WTC11 (cell line): Measurements from ENCODE around the gene PDLIM7. TPM values are rescaled to one million over a fixed set of nuclear protein-coding genes. Genes with fewer than 3 reads are reported as not detected.

Experiments used
- ELF4 ChIP-seq: sonication (generic); formaldehyde crosslinking; IDR thresholded peaks from 2 replicates; pipeline ENCODE4 v1.8.1; 2022; ENCODE audit warnings: low read depth, mild to moderate bottlenecking, moderate library complexity, missing genetic modification reagents
- FOXJ3 ChIP-seq: sonication (generic); formaldehyde crosslinking; IDR thresholded peaks from 2 replicates; pipeline ENCODE4 v1.9.0; 2021; ENCODE audit warnings: missing genetic modification reagents, mild to moderate bottlenecking, borderline replicate concordance
- HMGA2 ChIP-seq: fragments of 250-450 bp; sonication (Bioruptor Pico); IDR thresholded peaks from 2 replicates; pipeline ENCODE4 v1.4.0; 2021; ENCODE audit warnings: mild to moderate bottlenecking, moderate library complexity
- HMGXB4 ChIP-seq: sonication (generic); formaldehyde crosslinking; IDR thresholded peaks from 2 replicates; pipeline ENCODE4 v1.8.1; 2023; ENCODE audit warnings: mild to moderate bottlenecking, moderate library complexity, missing genetic modification reagents
- JAZF1 ChIP-seq: fragments of 250-450 bp; sonication (Bioruptor Pico); IDR thresholded peaks from 2 replicates; pipeline ENCODE4 v1.9.0; 2021; ENCODE audit warnings: moderate library complexity, mild to moderate bottlenecking, inconsistent platforms
- MAX ChIP-seq: sonication (generic); formaldehyde crosslinking; IDR thresholded peaks from 2 replicates; pipeline ENCODE4 v1.8.0; 2022; ENCODE audit warnings: mild to moderate bottlenecking, missing genetic modification reagents
- NFE2L1 ChIP-seq: sonication (generic); formaldehyde crosslinking; IDR thresholded peaks from 2 replicates; pipeline ENCODE4 v1.8.1; 2023; ENCODE audit warnings: missing genetic modification reagents
- NR3C1 ChIP-seq: sonication (generic); formaldehyde crosslinking; conservative IDR thresholded peaks from 2 replicates; pipeline ENCODE4 v1.8.1; 2023; ENCODE audit warnings: low read depth, mild to moderate bottlenecking, missing genetic modification reagents
- OVOL2 ChIP-seq: fragments of 250-450 bp; sonication (Bioruptor Pico); IDR thresholded peaks from 2 replicates; pipeline ENCODE4 v1.9.0; 2021; ENCODE audit warnings: mild to moderate bottlenecking, borderline replicate concordance
- RORB ChIP-seq: fragments of 250-450 bp; sonication (Bioruptor Pico); IDR thresholded peaks from 2 replicates; pipeline ENCODE4 v1.9.0; 2021; ENCODE audit warnings: mild to moderate bottlenecking
- SMAD3 ChIP-seq: sonication (generic); formaldehyde crosslinking; IDR thresholded peaks from 2 replicates; pipeline ENCODE4 v1.8.0; 2022; ENCODE audit warnings: missing genetic modification reagents, mild to moderate bottlenecking, borderline replicate concordance
- SOX15 ChIP-seq: fragments of 250-450 bp; sonication (Bioruptor Pico); IDR thresholded peaks from 2 replicates; pipeline ENCODE4 v1.9.0; 2021; ENCODE audit warnings: mild to moderate bottlenecking
- SP1 ChIP-seq: sonication (generic); formaldehyde crosslinking; conservative IDR thresholded peaks from 2 replicates; pipeline ENCODE4 v1.8.1; 2022; ENCODE audit warnings: missing genetic modification reagents
- STAT6 ChIP-seq: sonication (generic); formaldehyde crosslinking; conservative IDR thresholded peaks from 2 replicates; pipeline ENCODE4 v1.8.1; 2023; ENCODE audit warnings: mild to moderate bottlenecking, low read depth, missing genetic modification reagents, moderate library complexity
- TP53 ChIP-seq: sonication (generic); formaldehyde crosslinking; IDR thresholded peaks from 2 replicates; pipeline ENCODE4 v1.8.1; 2023; ENCODE audit warnings: mild to moderate bottlenecking, missing genetic modification reagents
- ZNF121 ChIP-seq: sonication (generic); formaldehyde crosslinking; IDR thresholded peaks from 2 replicates; pipeline ENCODE4 v1.8.0; 2023; ENCODE audit warnings: missing genetic modification reagents
- ZNF138 ChIP-seq: sonication (generic); formaldehyde crosslinking; conservative IDR thresholded peaks from 2 replicates; pipeline ENCODE4 v1.8.1; 2022; ENCODE audit warnings: mild to moderate bottlenecking, moderate library complexity, missing genetic modification reagents
- ZNF219 ChIP-seq: sonication (generic); formaldehyde crosslinking; IDR thresholded peaks from 2 replicates; pipeline ENCODE4 v1.8.0; 2023; ENCODE audit warnings: missing genetic modification reagents, mild to moderate bottlenecking, borderline replicate concordance
- ZNF396 ChIP-seq: fragments of 250-450 bp; sonication (Bioruptor Pico); IDR thresholded peaks from 2 replicates; pipeline ENCODE4 v1.8.0; 2021; ENCODE audit warnings: mild to moderate bottlenecking, moderate library complexity, borderline replicate concordance
- ZNF532 ChIP-seq: fragments of 250-450 bp; sonication (Bioruptor Pico); IDR thresholded peaks from 2 replicates; pipeline ENCODE4 v1.9.0; 2021; ENCODE audit warnings: mild to moderate bottlenecking, borderline replicate concordance
- ZNF671 ChIP-seq: fragments of 250-450 bp; sonication (Bioruptor Pico); IDR thresholded peaks from 2 replicates; pipeline ENCODE4 v1.8.0; 2021; ENCODE audit warnings: mild to moderate bottlenecking
- total RNA-seq: library from RNA; stranded (reverse); gene quantifications from 3 replicates; pipeline ENCODE4 v1.2.3, GENCODE V29; 2021
- TF ChIP-seq, protein P1 (sequence below): fragments of 250-450 bp; sonication (Bioruptor Pico); IDR thresholded peaks from 2 replicates; pipeline ENCODE4 v1.9.0; 2021; ENCODE audit warnings: mild to moderate bottlenecking
- TF ChIP-seq, protein P2 (sequence below): sonication (generic); formaldehyde crosslinking; IDR thresholded peaks from 2 replicates; pipeline ENCODE4 v1.8.1; 2022; ENCODE audit warnings: low read depth, missing genetic modification reagents, borderline replicate concordance
- TF ChIP-seq, protein P3 (sequence below): sonication (generic); formaldehyde crosslinking; IDR thresholded peaks from 2 replicates; pipeline ENCODE4 v1.8.1; 2023; ENCODE audit warnings: mild to moderate bottlenecking, missing genetic modification reagents, moderate library complexity

PDLIM7 gene
- total RNA-seq, 1 experiment from 2014 or later: 142 TPM

GRCh38 chr5:177455036-177455660, 42.3 kb downstream of the PDLIM7 start (continued):
- peak; percentile 86; the same call in 1 of the 2 replicates for TF ChIP-seq ELF4
- TF ChIP-seq JAZF1 (CRISPR knock-in tag): no peak
- TF ChIP-seq HMGXB4 (CRISPR knock-in tag): peak; percentile 99
- TF ChIP-seq, protein P1, sequence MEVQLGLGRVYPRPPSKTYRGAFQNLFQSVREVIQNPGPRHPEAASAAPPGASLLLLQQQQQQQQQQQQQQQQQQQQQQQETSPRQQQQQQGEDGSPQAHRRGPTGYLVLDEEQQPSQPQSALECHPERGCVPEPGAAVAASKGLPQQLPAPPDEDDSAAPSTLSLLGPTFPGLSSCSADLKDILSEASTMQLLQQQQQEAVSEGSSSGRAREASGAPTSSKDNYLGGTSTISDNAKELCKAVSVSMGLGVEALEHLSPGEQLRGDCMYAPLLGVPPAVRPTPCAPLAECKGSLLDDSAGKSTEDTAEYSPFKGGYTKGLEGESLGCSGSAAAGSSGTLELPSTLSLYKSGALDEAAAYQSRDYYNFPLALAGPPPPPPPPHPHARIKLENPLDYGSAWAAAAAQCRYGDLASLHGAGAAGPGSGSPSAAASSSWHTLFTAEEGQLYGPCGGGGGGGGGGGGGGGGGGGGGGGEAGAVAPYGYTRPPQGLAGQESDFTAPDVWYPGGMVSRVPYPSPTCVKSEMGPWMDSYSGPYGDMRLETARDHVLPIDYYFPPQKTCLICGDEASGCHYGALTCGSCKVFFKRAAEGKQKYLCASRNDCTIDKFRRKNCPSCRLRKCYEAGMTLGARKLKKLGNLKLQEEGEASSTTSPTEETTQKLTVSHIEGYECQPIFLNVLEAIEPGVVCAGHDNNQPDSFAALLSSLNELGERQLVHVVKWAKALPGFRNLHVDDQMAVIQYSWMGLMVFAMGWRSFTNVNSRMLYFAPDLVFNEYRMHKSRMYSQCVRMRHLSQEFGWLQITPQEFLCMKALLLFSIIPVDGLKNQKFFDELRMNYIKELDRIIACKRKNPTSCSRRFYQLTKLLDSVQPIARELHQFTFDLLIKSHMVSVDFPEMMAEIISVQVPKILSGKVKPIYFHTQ (CRISPR knock-in tag): no peak
- TF ChIP-seq ZNF396: no peak
- no peak for TF ChIP-seq ZNF121 (CRISPR knock-in tag)
- no peak for TF ChIP-seq HMGA2
- no peak for TF ChIP-seq TP53 (CRISPR knock-in tag)
- peak; percentile 56; the same call in 1 of the 2 replicates for TF ChIP-seq MAX (CRISPR knock-in tag)
- TF ChIP-seq FOXJ3 (CRISPR knock-in tag): no peak
- no peak for TF ChIP-seq NR3C1 (CRISPR knock-in tag)
- TF ChIP-seq STAT6 (CRISPR knock-in tag): no peak
- TF ChIP-seq, protein P2, sequence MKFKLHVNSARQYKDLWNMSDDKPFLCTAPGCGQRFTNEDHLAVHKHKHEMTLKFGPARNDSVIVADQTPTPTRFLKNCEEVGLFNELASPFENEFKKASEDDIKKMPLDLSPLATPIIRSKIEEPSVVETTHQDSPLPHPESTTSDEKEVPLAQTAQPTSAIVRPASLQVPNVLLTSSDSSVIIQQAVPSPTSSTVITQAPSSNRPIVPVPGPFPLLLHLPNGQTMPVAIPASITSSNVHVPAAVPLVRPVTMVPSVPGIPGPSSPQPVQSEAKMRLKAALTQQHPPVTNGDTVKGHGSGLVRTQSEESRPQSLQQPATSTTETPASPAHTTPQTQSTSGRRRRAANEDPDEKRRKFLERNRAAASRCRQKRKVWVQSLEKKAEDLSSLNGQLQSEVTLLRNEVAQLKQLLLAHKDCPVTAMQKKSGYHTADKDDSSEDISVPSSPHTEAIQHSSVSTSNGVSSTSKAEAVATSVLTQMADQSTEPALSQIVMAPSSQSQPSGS (CRISPR knock-in tag): no peak
- no peak for TF ChIP-seq ZNF219
- peak; percentile 36; the same call in 1 of the 2 replicates for TF ChIP-seq SMAD3
- peak; percentile 76 for TF ChIP-seq ZNF671 (CRISPR knock-in tag)
- TF ChIP-seq, protein P3, sequence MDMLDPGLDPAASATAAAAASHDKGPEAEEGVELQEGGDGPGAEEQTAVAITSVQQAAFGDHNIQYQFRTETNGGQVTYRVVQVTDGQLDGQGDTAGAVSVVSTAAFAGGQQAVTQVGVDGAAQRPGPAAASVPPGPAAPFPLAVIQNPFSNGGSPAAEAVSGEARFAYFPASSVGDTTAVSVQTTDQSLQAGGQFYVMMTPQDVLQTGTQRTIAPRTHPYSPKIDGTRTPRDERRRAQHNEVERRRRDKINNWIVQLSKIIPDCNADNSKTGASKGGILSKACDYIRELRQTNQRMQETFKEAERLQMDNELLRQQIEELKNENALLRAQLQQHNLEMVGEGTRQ (CRISPR knock-in tag): peak; percentile 74
- TF ChIP-seq ZNF138: 0 out of 2 replicates have a peak, but pooled peaks have one; percentile 74
- no peak for TF ChIP-seq SOX15 (CRISPR knock-in tag)
- no peak for TF ChIP-seq OVOL2 (CRISPR knock-in tag)
- TF ChIP-seq NFE2L1 (CRISPR knock-in tag): peak; percentile 90
- TF ChIP-seq RORB (CRISPR knock-in tag): no peak
- no peak for TF ChIP-seq ZNF532 (CRISPR knock-in tag)
- peak; percentile 92 for TF ChIP-seq SP1 (CRISPR knock-in tag)
